ENCODE data around the gene NEURL1.

DNA sequence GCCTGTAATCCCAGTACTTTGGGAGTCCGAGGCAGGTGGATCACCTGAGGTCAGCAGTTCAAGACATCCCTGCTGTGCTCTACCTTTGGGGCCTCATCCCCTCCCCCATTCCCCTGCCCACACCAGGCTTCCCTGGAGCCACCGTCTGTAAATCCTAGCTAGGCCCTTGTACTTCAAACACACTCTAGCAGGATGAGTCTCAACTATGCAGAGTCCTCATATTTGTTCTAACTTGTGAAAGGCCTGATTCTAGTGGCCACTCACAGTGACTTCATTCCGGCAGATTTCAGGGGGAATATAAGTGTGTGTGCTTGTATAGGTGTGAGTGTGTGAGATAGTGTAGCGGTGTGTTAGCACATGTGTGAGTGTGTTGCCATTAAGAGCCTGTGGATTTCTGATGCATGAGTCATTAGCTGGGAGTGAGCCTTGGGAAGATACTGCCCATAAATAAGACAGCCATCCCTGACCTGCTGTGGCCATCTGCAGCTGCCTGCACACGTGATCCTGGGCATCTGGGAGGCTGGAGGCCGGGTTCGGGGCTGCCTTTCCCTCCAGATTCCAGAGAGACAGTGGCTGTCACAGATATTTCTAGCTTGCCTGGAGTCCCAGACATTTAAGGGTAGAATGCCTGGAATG lies 1.7 kb upstream of the NEURL1 start:
- TF ChIP-seq, protein P1, sequence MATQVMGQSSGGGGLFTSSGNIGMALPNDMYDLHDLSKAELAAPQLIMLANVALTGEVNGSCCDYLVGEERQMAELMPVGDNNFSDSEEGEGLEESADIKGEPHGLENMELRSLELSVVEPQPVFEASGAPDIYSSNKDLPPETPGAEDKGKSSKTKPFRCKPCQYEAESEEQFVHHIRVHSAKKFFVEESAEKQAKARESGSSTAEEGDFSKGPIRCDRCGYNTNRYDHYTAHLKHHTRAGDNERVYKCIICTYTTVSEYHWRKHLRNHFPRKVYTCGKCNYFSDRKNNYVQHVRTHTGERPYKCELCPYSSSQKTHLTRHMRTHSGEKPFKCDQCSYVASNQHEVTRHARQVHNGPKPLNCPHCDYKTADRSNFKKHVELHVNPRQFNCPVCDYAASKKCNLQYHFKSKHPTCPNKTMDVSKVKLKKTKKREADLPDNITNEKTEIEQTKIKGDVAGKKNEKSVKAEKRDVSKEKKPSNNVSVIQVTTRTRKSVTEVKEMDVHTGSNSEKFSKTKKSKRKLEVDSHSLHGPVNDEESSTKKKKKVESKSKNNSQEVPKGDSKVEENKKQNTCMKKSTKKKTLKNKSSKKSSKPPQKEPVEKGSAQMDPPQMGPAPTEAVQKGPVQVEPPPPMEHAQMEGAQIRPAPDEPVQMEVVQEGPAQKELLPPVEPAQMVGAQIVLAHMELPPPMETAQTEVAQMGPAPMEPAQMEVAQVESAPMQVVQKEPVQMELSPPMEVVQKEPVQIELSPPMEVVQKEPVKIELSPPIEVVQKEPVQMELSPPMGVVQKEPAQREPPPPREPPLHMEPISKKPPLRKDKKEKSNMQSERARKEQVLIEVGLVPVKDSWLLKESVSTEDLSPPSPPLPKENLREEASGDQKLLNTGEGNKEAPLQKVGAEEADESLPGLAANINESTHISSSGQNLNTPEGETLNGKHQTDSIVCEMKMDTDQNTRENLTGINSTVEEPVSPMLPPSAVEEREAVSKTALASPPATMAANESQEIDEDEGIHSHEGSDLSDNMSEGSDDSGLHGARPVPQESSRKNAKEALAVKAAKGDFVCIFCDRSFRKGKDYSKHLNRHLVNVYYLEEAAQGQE (IDR thresholded peaks at IDR 0.05; ENCODE audit: insufficient read depth in 1 of 2, low read depth in 2 of 2, low read length in 2 of 2): no peak
- no peak for TF ChIP-seq POLR2AphosphoS5 (IDR thresholded peaks at IDR 0.05; ENCODE audit: low read depth, low read length)
- no peak for TF ChIP-seq FOXP2 (optimal IDR thresholded peaks at IDR 0.05; ENCODE audit: borderline replicate concordance, extremely low read depth, extremely low read length, insufficient read depth)
